ENCODE results near the gene GTF2F1.

GTF2F1 gene

GRCh38 chr19:6357174-6357573 is 35.8 kb downstream of the GTF2F1 start:
- TF ChIP-seq GATA2 (IDR thresholded peaks at IDR 0.05; ENCODE audit: low read depth, low read length) (no peak), GATA3 (IDR thresholded peaks at IDR 0.05; ENCODE audit: low read depth, low read length) (no peak)

GRCh38 chr19:6354098-6354674 is 38.8 kb downstream of the GTF2F1 start:
- TF ChIP-seq GATA2 (IDR thresholded peaks at IDR 0.05; ENCODE audit: low read depth, low read length) (no peak), GATA3 (IDR thresholded peaks at IDR 0.05; ENCODE audit: low read depth, low read length) (no peak)

GRCh38 chr19:6352381-6353165 is 40.4 kb downstream of the GTF2F1 start:
- TF ChIP-seq GATA2 (IDR thresholded peaks at IDR 0.05; ENCODE audit: low read depth, low read length) (no peak), GATA3 (IDR thresholded peaks at IDR 0.05; ENCODE audit: low read depth, low read length) (no peak)

GRCh38 chr19:6350688-6351087 is 42.3 kb downstream of the GTF2F1 start:
- TF ChIP-seq GATA2 (IDR thresholded peaks at IDR 0.05; ENCODE audit: low read depth, low read length) (no peak), GATA3 (IDR thresholded peaks at IDR 0.05; ENCODE audit: low read depth, low read length) (no peak)

GRCh38 chr19:6343462-6343861 is 49.5 kb downstream of the GTF2F1 start:
- TF ChIP-seq GATA3 (IDR thresholded peaks at IDR 0.05; ENCODE audit: low read depth, low read length) (no peak), GATA2 (IDR thresholded peaks at IDR 0.05; ENCODE audit: low read depth, low read length) (no peak)

GRCh38 chr19:6340493-6341201 is 52.3 kb downstream of the GTF2F1 start:
- TF ChIP-seq GATA3 (IDR thresholded peaks at IDR 0.05; ENCODE audit: low read depth, low read length) (no peak), GATA2 (IDR thresholded peaks at IDR 0.05; ENCODE audit: low read depth, low read length) (no peak)

GRCh38 chr19:6334490-6335285 is 58.3 kb downstream of the GTF2F1 start:
- TF ChIP-seq GATA2 (IDR thresholded peaks at IDR 0.05; ENCODE audit: low read depth, low read length): no peak
- no peak for TF ChIP-seq GATA3 (IDR thresholded peaks at IDR 0.05; ENCODE audit: low read depth, low read length)

GRCh38 chr19:6333439-6333838 is 59.5 kb downstream of the GTF2F1 start, which contains the start of gene ACER1:
ACER1 (minus strand) TSS chr19:6333612; CDS start chr19:6333551, 61 bp downstream.
- no peak for TF ChIP-seq GATA3 (IDR thresholded peaks at IDR 0.05; ENCODE audit: low read depth, low read length)

Measured in SH-SY5Y (cell line).